ENCODE data around the gene PUSL1.
"Not testable (repeated sequence)": the region's sequence is repeated elsewhere in the genome, so short reads cannot be mapped to it uniquely, and the experiment has no call there.

Gene PUSL1

GRCh38 chr1:1314678-1315335 is 6.4 kb downstream of the PUSL1 start:
- H3K4me3 ChIP-seq (replicated peaks; ENCODE audit: low read depth, low read length), result no peak overlapping the region
- TF ChIP-seq CTCF (IDR thresholded peaks at IDR 0.05; ENCODE audit: low read depth, low read length, missing control alignments), result no peak
- DNase-seq (ENCODE audit: extremely low read depth, low read depth), result no peak

- TF ChIP-seq CTCF (IDR thresholded peaks at IDR 0.05; ENCODE audit: low read depth, low read length, missing control alignments), result no peak
- no peak for DNase-seq (ENCODE audit: extremely low read depth, low read depth)
- no peak overlapping the region for H3K4me3 ChIP-seq (replicated peaks; ENCODE audit: low read depth, low read length)
These were observed 7.1 kb downstream of the PUSL1 start for GRCh38 chr1:1315435-1315954.

GRCh38 chr1:1316199-1316598 is 7.8 kb downstream of the PUSL1 start:
- H3K4me3 ChIP-seq (replicated peaks; ENCODE audit: low read depth, low read length); DNase-seq (ENCODE audit: extremely low read depth, low read depth): not testable (repeated sequence)

- no peak for DNase-seq (ENCODE audit: extremely low read depth, low read depth)
- no peak for TF ChIP-seq CTCF (IDR thresholded peaks at IDR 0.05; ENCODE audit: low read depth, low read length, missing control alignments)
- H3K4me3 ChIP-seq (replicated peaks; ENCODE audit: low read depth, low read length), result no peak overlapping the region
These were observed 9.0 kb downstream of the PUSL1 start for GRCh38 chr1:1317420-1317819.

- no peak for TF ChIP-seq CTCF (IDR thresholded peaks at IDR 0.05; ENCODE audit: low read depth, low read length, missing control alignments)
- DNase-seq (ENCODE audit: extremely low read depth, low read depth), result peak; percentile 94
- H3K4me3 ChIP-seq (replicated peaks; ENCODE audit: low read depth, low read length), result no peak overlapping the region
These were observed 9.8 kb downstream of the PUSL1 start for GRCh38 chr1:1318131-1318652.

GRCh38 chr1:1318777-1319645 is 10.6 kb downstream of the PUSL1 start:
- DNase-seq (ENCODE audit: extremely low read depth, low read depth), result no peak
- H3K4me3 ChIP-seq (replicated peaks; ENCODE audit: low read depth, low read length), result no peak overlapping the region
- no peak for TF ChIP-seq CTCF (IDR thresholded peaks at IDR 0.05; ENCODE audit: low read depth, low read length, missing control alignments)

GRCh38 chr1:1319646-1319941 is 11.2 kb downstream of the PUSL1 start:
- no peak for TF ChIP-seq CTCF (IDR thresholded peaks at IDR 0.05; ENCODE audit: low read depth, low read length, missing control alignments)
- no peak overlapping the region for H3K4me3 ChIP-seq (replicated peaks; ENCODE audit: low read depth, low read length)
- no peak for DNase-seq (ENCODE audit: extremely low read depth, low read depth)

Data from HFF-Myc (cell line).